Activated CD8-positive, alpha-beta memory T cell treated with anti-CD3 and anti-CD28 coated beads, Interleukin-2, amount 50 U/mL, for 48 hours (primary cell): ENCODE results near the gene INTS4.
"Not testable (repeated sequence)": the region's sequence is repeated elsewhere in the genome, so short reads cannot be mapped to it uniquely, and the experiment has no call there.

ENCODE experiments used
- DNase-seq: peaks from one replicate; pipeline ENCODE4 v3.0.0-alpha.2; 2020

INTS4 gene

GRCh38 chr11:77876045-77876444, 118.4 kb downstream of the INTS4 start:
- DNase-seq: no peak

DNA sequence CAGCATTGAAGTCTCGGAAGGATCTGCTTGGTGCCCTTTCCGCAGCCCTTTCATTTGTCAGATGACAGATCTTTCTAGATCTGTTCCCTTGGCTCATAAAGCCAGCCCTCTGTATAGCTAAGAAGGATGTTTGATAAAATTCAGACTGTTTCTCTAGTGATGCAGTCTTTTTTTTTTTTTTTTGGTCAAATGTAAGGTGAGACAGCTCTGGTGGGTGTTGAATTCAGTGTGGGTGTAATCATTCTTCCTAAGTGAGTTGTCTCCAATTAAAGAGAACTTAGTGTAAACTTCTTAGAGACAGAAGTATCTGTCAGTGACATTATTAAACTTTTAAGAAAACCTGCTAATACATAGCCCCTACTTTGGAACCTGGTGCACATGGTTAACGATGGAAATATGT, 120.3 kb downstream of the INTS4 start:
- DNase-seq: no peak

- DNase-seq: no peak
Observed at GRCh38 chr11:77873345-77873744, 121.1 kb downstream of the INTS4 start.

- DNase-seq: no peak
Observed at GRCh38 chr11:77871855-77872254, 122.6 kb downstream of the INTS4 start.

DNA sequence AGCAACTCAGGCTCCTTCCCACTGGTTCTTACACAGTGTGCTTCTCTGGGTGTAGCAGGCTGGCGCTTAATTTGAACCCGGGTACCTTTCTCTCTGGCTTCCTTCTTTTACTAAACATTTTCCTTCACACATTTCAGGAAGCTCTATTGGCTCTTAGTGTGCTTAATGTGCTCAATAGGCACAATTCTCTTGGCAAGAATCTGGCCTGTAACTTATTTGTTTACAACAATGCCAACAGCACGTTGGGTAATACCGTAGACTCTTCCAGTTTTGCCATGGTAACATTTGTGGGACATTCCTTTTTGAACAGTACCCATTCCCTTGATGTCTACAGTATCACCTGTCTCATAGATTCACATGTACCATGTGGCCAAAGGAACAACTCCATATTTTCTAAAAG, 125.7 kb downstream of the INTS4 start:
- DNase-seq: no peak

DNA sequence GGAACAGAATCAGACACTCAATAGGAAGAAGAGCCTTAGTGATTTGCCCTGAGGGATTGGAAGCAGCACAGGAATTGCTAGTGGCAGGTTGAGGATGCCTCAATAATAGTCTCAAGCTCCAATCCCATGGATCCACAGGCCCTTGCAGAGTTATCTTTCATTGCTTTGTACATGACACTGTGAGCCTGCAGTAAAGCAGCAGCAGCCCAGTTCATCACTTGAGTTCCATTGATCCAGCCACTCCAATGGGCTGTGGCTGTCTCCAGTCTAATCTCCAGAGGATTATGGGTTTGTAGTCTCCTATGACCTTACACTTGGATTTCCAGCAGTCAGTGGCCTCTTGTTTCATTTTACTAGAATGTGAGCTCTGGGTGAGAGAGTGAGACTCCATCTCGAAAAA, 128.1 kb downstream of the INTS4 start:
- no peak for DNase-seq

DNA sequence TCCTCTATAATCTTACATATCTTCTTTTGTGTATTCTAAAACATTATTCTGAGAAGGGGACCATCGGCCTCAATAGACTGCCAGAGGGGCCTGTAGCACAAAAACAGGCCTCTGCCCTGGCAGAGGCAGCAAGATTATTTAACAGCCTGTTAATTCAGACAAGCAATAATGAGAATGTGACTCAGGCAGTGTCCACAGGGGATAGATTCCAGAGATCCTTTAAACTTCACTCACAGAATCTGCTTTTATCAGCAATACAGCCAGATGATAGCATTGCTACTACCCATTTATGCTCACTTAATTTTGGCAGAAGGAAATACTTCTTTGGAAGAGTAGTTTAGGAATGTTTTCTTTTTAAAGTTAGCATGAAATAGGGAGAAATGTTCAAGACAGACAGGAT, 128.7 kb downstream of the INTS4 start:
- DNase-seq: no peak

DNA sequence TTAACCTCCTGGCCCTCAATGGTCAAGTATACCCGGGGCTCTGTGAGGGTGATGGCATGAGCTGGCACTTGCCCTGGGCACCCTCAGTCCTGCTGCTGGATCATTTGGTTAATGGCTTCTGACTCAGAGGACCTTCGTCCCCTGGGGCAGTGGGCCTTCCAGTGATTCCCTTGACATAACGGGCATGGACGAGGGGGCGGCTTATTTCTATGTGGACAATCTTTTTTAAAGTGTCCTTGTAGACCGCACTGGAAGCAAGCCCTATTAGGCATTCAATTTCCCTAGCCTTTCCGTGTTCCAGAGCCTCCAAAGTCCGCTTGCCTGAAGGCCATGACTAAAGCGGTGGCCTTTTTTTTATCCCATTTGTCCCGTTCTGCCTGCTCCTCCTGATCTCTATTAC, 133.0 kb downstream of the INTS4 start:
- not testable (repeated sequence) for DNase-seq

DNA sequence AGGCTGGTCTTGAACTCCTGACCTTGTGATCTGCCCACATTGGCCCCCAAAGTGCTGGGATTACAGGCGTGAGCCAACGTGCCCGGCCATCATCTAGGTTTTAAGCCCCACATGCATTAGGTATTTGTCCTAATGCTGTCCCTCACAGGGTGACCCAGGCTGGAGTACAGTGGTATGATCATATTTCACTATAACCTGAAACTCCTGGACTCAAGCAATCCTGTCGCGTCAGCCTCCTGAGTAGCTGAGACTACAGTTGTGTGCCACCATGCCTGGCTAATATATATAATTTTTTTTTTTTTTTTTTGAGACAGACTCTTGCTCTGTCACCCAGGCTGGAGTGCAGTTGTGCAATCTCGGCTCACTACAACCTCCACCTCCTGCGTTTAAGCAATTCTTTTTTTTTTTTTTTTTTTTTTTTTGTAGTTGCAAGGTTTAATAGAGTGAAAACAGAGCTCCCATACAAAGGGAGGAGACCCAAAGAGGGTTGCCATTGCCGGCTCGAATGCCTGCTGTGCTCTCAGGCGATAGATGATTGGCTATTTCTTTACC, 136.5 kb downstream of the INTS4 start:
- not testable (repeated sequence) for DNase-seq

DNA sequence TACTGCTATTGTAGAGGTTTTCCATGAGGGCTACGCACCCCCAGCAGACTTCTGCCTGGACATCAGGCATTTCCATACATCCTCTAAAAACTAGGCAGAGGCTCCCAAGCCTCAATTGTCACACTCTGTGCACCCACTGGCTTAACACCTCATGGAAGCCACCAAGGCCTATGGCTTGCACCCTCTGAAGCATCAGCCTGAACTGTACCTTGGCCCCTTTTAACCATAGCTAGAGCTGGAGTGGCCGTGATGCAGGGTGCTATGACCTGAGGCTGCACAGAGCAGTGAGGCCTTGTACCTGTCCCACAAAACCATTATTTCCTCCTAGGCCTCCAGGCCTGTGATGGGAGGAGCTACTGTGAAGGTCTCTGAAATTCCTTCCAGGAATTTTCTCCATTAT, 139.6 kb downstream of the INTS4 start:
- no peak for DNase-seq

DNA sequence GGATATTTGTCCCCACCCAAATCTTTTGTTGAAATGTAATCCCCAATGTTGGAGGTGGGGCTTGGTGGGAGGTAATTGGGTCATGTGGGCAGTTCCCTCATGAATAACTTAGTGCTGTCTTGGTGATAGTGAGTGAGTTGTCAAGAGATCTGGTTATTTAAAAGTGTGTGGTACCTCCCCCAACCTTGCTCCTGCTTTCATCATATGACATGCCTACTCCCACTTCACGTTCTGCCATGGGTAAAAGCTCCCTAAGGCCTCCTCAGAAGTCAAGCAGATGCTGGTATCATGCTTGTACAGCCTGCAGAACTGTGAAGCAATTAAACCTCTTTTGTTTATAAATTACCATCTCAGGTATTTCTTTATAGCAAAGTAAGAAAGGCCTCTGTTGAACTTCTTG, 143.0 kb downstream of the INTS4 start:
- no peak for DNase-seq

GRCh38 chr11:77843700-77844099, 150.8 kb downstream of the INTS4 start:
- not testable (repeated sequence) for DNase-seq

- DNase-seq: no peak
Observed at GRCh38 chr11:77842441-77843121, 151.9 kb downstream of the INTS4 start.

- no peak for DNase-seq
Observed at GRCh38 chr11:77833302-77833701, 161.2 kb downstream of the INTS4 start.

DNA sequence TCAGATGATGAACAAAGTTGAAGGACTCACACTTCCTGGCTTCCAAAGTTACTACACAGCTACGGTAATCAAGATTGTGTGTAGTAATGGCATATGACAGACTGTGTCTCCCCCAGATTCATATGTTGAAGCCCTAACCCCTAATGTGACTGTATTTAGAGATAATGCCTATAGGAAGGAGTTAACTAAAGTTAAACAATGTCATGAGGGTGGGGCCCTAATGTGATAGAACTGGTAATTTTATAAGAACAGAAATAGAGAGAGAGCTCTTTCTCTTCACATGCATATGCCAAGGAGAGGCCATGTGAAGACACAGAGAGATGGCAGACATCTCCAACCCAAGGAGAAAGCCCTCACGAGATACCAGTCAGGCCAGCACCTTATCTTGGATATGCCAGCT, 165.5 kb downstream of the INTS4 start:
- no peak for DNase-seq
